Measurements from ENCODE around the gene CCDC197.

GRCh38 chr14:94014382-94014781, 17.3 kb downstream of the CCDC197 start:
- TF ChIP-seq, protein P1, sequence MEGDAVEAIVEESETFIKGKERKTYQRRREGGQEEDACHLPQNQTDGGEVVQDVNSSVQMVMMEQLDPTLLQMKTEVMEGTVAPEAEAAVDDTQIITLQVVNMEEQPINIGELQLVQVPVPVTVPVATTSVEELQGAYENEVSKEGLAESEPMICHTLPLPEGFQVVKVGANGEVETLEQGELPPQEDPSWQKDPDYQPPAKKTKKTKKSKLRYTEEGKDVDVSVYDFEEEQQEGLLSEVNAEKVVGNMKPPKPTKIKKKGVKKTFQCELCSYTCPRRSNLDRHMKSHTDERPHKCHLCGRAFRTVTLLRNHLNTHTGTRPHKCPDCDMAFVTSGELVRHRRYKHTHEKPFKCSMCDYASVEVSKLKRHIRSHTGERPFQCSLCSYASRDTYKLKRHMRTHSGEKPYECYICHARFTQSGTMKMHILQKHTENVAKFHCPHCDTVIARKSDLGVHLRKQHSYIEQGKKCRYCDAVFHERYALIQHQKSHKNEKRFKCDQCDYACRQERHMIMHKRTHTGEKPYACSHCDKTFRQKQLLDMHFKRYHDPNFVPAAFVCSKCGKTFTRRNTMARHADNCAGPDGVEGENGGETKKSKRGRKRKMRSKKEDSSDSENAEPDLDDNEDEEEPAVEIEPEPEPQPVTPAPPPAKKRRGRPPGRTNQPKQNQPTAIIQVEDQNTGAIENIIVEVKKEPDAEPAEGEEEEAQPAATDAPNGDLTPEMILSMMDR (IDR thresholded peaks at IDR 0.05) = no peak
- no peak for TF ChIP-seq POLR2A (IDR thresholded peaks at IDR 0.05; ENCODE audit: low read depth)
- TF ChIP-seq EP300 (IDR thresholded peaks at IDR 0.05) = no peak

All from esophagus muscularis mucosa (tissue), 4 donors.